Activated T-helper 1 cell treated with anti-CD3 and anti-CD28 coated beads, Interleukin-12 subunit alpha, Interleukin-12 subunit beta, Interleukin-2, Interleukin-4 antibody, amounts not matched to agents 30 ng/mL and 10 ng/mL and 1 ng/mL, durations not matched to agents 14 hours and 24 hours and 36 hours (primary cell): ENCODE data around the gene PTPN7. TPM values are rescaled to one million over a fixed set of nuclear protein-coding genes. Genes with fewer than 3 reads are reported as not detected.
"Not testable (repeated sequence)": the region's sequence is repeated elsewhere in the genome, so short reads cannot be mapped to it uniquely, and the experiment has no call there.

Experiments used
- DNase-seq: peaks from one replicate; pipeline ENCODE4 v3.0.0; 2021; ENCODE audit warnings: low spot score
- H3K27ac Mint-ChIP-seq: one replicate; pipeline ENCODE4 v1.8.0; 2021; ENCODE audit warnings: mild to moderate bottlenecking, mixed read lengths
- H3K27me3 Mint-ChIP-seq: one replicate; pipeline ENCODE4 v1.8.0; 2022; ENCODE audit warnings: mild to moderate bottlenecking, moderate library complexity, mixed read lengths; ENCODE audit not compliant: insufficient read depth
- H3K36me3 Mint-ChIP-seq: one replicate; pipeline ENCODE4 v1.8.0; 2021; ENCODE audit warnings: low read depth, mixed read lengths
- H3K4me1 Mint-ChIP-seq: one replicate; pipeline ENCODE4 v1.8.0; 2021; ENCODE audit warnings: low read depth, mixed read lengths
- H3K4me3 Mint-ChIP-seq: one replicate; pipeline ENCODE4 v1.8.0; 2021; ENCODE audit warnings: mild to moderate bottlenecking, moderate library complexity, mixed read lengths
- H3K9me3 Mint-ChIP-seq: one replicate; pipeline ENCODE4 v1.8.0; 2021; ENCODE audit warnings: mixed read lengths
- intact Hi-C: fragments of 100-400 bp; cut with micrococcal nuclease; formaldehyde crosslinking; loops from one replicate; pipeline ENCODE4 v1.15.1; 2024
- total RNA-seq: library from RNA; stranded (reverse); gene quantifications from 2 replicates; pipeline ENCODE4 v1.2.3, GENCODE V29; 2022

Gene PTPN7
- total RNA-seq, 1 donor from 2014 or later, result 597 TPM

DNA sequence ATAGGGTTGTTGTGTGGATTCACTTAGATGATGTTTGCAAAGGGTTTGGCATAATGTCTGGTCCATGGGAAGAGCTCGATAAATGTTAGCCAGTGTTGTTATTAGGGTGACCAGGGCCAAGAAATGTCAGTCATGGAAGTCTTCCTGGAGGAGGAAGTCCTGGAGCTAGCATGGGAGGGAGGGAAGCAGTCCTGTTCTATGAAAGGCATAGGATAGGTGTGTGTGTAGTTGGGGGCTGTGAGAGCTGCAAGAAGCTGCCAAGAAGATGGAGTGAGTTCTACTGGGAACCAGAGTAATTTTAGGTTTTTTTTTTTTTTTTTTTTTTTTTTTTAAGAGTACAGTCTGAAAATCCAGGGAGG is 37.9 kb upstream of the PTPN7 start:
- Mint-ChIP-seq H3K27me3 (peaks cover 45% of the 10 kb centered on the region), H3K36me3 (no peaks in the 10 kb centered on the region), H3K9me3 (no peaks in the 10 kb centered on the region), H3K4me3 (no peak overlapping the region), H3K27ac (no peak overlapping the region), H3K4me1 (no peaks in the 10 kb centered on the region)
- intact Hi-C loops, result no loop called here
- DNase-seq, result no peak

DNA sequence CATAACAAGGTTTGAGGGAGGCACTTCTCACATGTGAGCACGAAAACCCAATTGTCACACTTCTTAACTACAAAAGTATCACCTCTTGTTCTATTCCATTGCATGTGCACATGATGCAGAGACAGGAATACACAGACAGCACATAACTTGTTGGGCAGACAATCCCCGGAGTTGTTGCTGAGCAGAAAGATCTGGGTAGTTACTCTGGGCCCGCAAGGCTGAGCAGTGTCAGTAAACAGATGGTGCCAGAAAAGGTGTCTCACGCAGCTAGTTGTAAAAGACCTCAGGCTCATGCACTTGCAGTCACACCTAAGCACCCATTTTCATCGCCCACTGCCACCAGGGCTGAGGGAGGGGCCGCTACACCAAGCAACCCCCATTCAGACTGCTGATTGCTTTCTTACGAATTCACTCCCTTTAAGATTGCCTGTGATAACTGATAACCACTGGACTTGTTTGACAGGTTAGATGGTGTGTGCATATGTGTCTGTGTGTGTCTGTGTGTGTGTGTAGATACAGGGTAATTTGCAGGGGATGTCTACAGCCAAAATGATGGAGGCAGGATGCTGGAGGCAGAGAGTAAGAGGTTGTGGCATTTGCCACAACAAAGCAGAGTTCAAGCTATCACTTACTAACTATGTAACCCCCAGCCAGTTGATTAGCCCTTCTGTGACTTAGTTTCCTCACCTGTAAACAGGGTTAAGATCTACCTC is 37.4 kb upstream of the PTPN7 start:
- H3K4me1 Mint-ChIP-seq, result no peaks in the 10 kb centered on the region
- H3K27me3 Mint-ChIP-seq, result peaks cover 46% of the 10 kb centered on the region
- no peak overlapping the region for H3K27ac Mint-ChIP-seq
- no peak overlapping the region for H3K4me3 Mint-ChIP-seq
- H3K36me3 Mint-ChIP-seq, result no peaks in the 10 kb centered on the region
- intact Hi-C loops, result no loop called here
- DNase-seq, result no peak
- H3K9me3 Mint-ChIP-seq, result no peaks in the 10 kb centered on the region

DNA sequence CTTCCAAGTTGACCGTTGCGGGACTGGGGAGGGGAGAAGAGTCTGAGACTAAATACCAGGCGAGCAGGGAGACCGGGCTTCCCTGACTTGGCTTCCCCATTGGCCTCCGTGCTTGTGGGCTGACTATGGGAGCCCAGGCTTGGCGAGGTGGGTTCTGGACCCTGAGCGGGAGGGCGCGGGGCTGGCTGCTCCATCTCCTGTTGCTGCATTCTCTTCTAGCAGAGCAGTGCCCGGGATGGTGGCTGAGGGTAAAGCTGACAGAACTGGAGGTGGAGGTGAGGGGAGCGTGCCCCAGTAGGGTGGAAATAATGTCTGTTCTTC is 33.9 kb upstream of the PTPN7 start:
- Mint-ChIP-seq H3K9me3 (no peaks in the 10 kb centered on the region), H3K27ac (no peak overlapping the region), H3K4me3 (no peak overlapping the region), H3K36me3 (no peaks in the 10 kb centered on the region), H3K27me3 (peaks cover 49% of the 10 kb centered on the region), H3K4me1 (no peaks in the 10 kb centered on the region)
- intact Hi-C loops, result loop anchor here (5.0 kb wide), 1 partner anchor 418 kb away; no protein-coding TSS in a partner anchor
- no peak for DNase-seq

DNA sequence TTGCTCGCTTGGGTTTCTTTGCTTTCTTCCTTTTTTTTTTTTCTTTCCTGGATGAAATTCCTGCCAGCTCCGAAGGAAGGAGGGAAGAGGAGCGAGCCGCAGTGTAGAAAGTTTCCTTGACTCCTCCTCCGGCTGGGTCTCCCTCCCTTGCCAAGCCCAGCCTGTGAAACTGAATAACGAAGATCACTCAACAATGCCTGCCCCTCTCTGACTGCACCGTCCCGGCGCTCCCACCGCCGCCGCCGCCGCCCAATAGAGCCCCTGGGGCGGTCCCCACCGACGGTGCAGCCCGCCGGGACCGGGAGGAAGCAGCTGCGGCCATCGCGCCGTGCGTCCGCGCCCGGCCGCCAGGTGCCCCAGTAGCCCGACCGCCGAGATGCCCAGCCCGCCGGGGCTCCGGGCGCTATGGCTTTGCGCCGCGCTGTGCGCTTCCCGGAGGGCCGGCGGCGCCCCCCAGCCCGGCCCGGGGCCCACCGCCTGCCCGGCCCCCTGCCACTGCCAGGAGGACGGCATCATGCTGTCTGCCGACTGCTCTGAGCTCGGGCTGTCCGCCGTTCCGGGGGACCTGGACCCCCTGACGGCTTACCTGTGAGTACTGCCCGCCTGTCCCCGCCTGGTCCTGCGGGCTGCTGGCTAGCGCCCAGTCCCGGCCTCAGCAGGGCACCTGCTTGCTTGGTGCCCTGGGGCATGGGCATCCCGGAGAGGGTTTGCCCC is 33.4 kb upstream of the PTPN7 start, which contains the start of gene LGR6:
Gene LGR6, plus strand, starts transcription at position 186 of the 714 bp plus-strand sequence. Its CDS starts 191 bp downstream, at position 377.
- no peak for DNase-seq
- no peaks in the 10 kb centered on the region for H3K9me3 Mint-ChIP-seq
- intact Hi-C loops, result loop anchor here (1.0 to 5.0 kb wide), 3 partner anchors 122 to 526 kb away; no protein-coding TSS in a partner anchor
- H3K36me3 Mint-ChIP-seq, result no peaks in the 10 kb centered on the region
- H3K27me3 Mint-ChIP-seq, result peaks cover 46% of the 10 kb centered on the region
- H3K27ac Mint-ChIP-seq, result no peak within 1 kb of the TSS
- no peaks in the 10 kb centered on the region for H3K4me1 Mint-ChIP-seq
- no peak within 1 kb of the TSS for H3K4me3 Mint-ChIP-seq

DNA sequence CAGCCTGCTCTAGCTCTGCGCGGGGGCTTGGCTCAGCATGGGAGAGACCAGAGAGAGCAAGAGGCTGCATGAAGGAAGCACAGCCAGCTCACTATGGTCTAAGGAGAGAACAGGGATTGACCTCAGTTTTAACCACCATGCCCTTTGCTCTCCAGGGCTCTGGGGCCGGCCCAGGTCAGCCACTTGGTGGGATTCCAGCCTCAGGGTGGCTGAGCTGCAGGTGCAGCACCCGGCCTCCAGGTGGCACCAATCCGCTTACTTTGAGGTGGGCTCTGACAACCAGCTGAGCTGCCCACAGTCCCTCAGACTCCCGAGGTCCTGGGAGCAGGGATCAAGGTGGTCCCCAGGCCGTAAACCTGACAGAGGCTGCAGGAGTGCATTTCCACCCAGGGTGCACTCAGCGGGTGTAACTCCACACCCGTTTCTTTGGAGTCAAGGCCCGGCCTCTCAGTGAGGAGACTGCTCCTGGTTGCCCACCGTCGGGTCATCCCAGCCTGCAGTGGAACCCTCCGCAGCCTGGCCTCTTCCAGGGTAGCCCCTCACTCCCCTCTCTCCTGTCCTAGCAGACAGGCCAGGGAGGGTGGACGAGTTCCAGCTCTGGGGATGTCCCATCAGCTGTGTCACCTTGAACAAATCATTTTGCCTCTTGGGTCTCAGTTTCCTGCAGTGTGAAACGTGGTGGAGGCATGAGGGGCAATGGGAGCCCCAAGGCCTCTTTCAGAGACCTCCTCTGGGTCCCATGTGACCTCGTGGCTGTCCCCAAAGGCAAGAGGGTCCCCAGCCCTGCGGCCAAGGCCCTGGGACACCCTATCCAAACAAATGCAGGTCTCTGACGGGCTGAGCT is 32.6 kb upstream of the PTPN7 start:
- intact Hi-C loops, result loop anchor here (1.0 to 5.0 kb wide), 3 partner anchors 122 to 526 kb away; no protein-coding TSS in a partner anchor
- no peak overlapping the region for H3K27ac Mint-ChIP-seq

DNA sequence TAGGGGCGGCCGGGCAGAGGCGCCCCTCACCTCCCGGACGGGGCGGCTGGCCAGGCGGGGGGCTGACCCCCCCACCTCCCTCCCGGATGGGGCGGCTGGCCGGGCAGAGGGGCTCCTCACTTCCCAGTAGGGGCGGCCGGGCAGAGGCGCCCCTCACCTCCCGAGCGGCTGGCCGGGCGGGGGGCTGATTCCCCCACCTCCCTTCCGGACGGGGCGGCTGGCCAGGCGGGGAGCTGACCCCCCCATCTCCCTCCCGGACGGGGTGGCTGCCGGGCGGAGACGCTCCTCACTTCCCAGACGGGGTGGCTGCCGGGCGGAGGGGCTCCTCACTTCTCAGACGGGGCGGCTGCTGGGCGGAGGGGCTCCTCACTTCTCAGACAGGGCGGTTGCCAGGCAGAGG is 31.0 kb upstream of the PTPN7 start:
- not testable (repeated sequence) for H3K4me3 Mint-ChIP-seq, H3K27ac Mint-ChIP-seq, H3K4me1 Mint-ChIP-seq, DNase-seq, H3K36me3 Mint-ChIP-seq, H3K9me3 Mint-ChIP-seq
- peaks cover 30% of the 10 kb centered on the region for H3K27me3 Mint-ChIP-seq
- intact Hi-C loops, result loop anchor here (5.0 kb wide), 1 partner anchor 421 kb away; no protein-coding TSS in a partner anchor

More for the DNA sequence above, 32.6 kb upstream of the PTPN7 start:
- no peak overlapping the region for H3K4me3 Mint-ChIP-seq
- peak; percentile 31 for DNase-seq
- H3K9me3 Mint-ChIP-seq, result no peaks in the 10 kb centered on the region
- H3K27me3 Mint-ChIP-seq, result peaks cover 42% of the 10 kb centered on the region
- H3K4me1 Mint-ChIP-seq, result no peaks in the 10 kb centered on the region
- no peaks in the 10 kb centered on the region for H3K36me3 Mint-ChIP-seq

DNA sequence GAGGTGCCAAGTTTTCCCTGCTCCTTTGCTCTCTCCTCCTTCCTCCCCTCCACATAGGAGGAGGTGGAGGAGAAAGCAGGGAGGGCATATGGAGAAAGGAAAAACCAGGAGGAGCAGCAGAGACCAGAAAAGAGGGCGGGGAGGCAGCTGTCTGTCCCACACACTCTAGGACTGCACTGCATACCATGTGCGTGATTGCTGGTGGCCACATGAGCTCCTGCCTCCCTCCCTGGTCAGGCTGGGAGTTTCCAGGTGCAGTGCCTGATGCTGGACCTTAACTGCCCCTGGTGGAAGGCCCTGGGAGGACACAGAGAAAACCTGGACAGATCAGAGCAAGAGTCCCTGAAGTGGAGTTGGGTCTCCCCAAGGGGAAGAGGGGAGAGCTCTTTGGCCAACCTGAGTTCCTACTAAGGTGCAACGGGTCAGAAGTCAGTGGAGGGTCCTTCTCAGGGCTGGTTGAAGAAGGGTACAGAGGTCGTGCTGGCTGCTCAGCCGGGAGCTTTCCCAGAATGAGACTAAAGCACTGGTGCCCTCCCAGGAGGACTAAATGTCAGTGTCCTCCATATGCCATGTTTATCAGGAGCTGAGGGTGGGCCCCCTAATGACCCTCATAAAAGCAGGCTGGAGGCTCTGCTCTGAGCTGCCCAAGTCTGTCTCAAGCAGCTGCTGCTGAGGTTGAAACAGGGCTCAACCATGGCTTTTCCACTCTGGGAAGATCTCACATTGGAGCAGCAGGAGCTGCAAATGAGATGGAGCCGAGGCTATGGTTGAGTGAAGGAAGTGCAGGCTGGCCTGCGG is 29.7 kb upstream of the PTPN7 start:
- Mint-ChIP-seq H3K36me3 (no peaks in the 10 kb centered on the region), H3K27me3 (peaks cover 19% of the 10 kb centered on the region), H3K9me3 (no peaks in the 10 kb centered on the region), H3K4me3 (no peak overlapping the region), H3K4me1 (no peaks in the 10 kb centered on the region), H3K27ac (no peak overlapping the region)
- DNase-seq, result no peak
- intact Hi-C loops, result loop anchor here (1.0 to 5.0 kb wide), 2 partner anchors 125 to 422 kb away; no protein-coding TSS in a partner anchor

DNA sequence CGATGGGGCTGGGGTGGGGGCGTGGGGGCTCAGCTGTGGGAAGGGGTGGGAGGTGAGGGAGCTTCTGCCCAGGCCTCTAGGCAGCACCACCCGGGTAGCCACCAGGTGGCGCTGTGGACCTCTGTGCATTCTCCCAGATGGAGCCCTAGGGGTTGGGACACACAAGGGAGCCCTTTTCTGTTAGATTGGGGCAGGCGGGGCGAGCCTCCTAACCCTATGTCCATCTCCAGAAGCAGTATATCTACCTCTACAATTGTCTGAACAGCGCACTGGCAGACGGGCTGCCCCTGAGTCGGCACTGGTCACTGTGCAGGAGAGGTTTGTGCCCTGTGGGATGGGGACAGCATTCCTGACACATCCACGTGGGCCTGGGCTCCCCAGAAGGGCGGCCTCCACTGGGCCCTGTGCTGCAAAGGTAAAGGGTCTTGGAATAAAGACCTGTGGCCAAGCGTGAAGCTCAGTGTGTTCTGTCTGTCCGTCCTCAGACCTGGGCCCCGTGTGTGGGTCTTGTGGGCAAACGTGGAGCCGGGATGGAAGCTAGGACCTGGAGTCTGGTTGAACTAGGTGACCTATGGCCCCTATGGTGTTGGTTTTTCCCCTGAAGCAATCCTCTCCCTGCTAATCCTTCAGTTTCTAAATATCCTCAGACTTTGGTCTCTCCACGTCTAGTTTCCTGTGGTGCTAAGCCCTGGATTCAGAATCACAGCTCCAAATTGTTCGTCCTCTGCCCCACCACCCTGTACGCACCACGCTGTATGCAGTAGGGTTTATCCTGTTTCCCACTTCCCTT is 28.8 kb upstream of the PTPN7 start:
- Mint-ChIP-seq H3K27me3 (peaks cover 14% of the 10 kb centered on the region), H3K36me3 (no peaks in the 10 kb centered on the region), H3K9me3 (no peaks in the 10 kb centered on the region), H3K4me3 (no peak overlapping the region), H3K4me1 (peaks cover 8% of the 10 kb centered on the region), H3K27ac (no peak overlapping the region)
- intact Hi-C loops, result loop anchor here (1.0 kb wide), 1 partner anchor 126 kb away; no protein-coding TSS in a partner anchor
- DNase-seq, result peak; percentile 58

DNA sequence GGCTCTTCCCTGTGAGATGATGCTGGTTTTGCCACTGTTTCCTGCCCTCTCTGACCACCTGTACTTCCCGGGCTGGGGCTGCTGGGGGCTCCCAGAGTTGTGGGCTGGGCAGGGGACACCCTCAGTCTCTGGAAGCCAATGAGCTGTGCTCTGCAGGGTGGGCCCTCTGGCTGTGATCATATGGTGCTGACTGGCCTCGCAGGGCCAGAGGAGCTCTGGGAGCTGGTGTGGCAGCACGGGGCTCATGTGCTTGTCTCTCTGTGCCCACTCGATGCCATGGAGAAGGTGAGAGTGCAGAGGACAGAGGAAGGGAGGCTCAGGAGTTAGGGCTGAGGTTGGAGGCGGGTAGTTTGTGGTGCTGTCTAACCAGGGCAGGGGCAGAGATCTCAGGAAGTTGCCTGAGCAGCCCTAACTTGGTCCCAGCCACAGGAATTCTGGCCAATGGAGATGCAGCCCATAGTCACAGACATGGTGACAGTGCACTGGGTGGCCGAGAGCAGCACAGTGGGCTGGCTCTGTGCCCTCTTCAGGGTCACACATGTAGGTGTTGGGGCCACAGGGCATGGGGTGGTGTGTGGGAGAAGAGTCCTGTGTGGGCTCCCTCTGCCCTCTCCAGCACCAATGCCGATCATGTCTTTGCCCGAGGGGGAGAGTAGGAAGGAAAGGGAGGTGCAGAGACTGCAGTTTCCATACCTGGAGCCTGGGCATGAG is 27.4 kb upstream of the PTPN7 start:
- Mint-ChIP-seq H3K4me3 (no peak overlapping the region), H3K27ac (no peak overlapping the region), H3K27me3 (peaks cover 8% of the 10 kb centered on the region), H3K4me1 (peaks cover 16% of the 10 kb centered on the region), H3K9me3 (no peaks in the 10 kb centered on the region), H3K36me3 (no peaks in the 10 kb centered on the region)
- DNase-seq, result no peak
- intact Hi-C loops, result no loop called here

DNA sequence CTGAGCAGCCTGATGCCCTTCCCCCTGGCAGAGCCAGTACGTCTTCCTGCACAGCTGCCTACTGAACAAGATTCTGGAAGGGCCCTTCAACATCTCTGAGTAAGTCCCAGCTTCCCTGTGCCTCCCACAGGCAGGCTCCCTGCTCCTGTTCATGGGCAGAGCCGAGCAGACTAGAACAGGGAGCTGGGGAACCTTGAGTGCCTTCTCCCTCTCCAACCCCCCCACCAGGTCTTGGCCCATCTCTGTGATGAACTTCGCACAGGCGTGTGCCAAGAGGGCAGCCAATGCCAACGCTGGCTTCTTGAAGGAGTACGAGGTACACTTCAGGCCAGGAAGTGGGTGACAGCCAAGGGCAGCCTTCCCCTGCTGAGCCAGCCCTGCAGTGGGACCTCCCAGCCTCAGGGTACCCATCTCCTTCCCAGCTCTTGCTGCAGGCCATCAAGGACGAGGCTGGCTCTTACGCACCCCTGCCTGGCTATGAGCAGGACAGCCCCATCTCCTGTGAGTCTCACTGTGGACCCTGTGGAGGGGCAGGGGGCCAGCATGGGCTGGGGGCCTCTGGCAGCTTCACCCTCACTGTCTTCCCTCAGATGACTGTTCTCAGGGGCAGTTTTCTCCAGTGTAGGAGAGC is 26.8 kb upstream of the PTPN7 start:
- DNase-seq, result no peak
- Mint-ChIP-seq H3K9me3 (no peaks in the 10 kb centered on the region), H3K27ac (no peak overlapping the region), H3K27me3 (peaks cover 8% of the 10 kb centered on the region), H3K4me1 (peaks cover 21% of the 10 kb centered on the region), H3K36me3 (no peaks in the 10 kb centered on the region), H3K4me3 (no peak overlapping the region)
- intact Hi-C loops, result no loop called here

DNA sequence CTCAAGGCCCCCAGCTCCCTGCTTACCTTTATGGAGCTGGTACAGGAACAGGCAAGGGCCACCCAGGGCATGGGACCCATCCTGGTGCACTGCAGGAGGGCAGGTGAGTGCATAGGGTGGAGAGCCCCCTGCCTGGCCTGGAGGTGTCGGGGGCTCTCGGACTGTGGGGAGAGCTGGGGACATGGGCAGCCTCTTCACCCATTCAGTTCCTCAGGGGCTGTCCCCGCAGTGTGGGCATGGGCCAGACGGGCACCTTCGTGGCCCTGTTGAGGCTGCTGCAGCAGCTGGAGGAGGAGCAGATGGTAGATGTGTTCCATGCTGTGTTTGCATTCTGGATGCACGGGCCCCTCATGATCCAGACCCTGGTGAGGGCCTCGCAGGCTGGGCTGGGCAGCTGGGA is 25.9 kb upstream of the PTPN7 start:
- peaks cover 24% of the 10 kb centered on the region for H3K4me1 Mint-ChIP-seq
- intact Hi-C loops, result no loop called here

More for the DNA sequence above, 25.9 kb upstream of the PTPN7 start:
- H3K36me3 Mint-ChIP-seq, result no peaks in the 10 kb centered on the region
- H3K27ac Mint-ChIP-seq, result no peak overlapping the region
- H3K27me3 Mint-ChIP-seq, result peaks cover 8% of the 10 kb centered on the region
- no peaks in the 10 kb centered on the region for H3K9me3 Mint-ChIP-seq
- H3K4me3 Mint-ChIP-seq, result no peak overlapping the region
- no peak for DNase-seq
